ENCODE results near the gene ACTN3. TPM values are rescaled to one million over a fixed set of nuclear protein-coding genes. Genes with fewer than 3 reads are reported as not detected.

The ACTN3 gene
- total and polyA plus RNA-seq, 2 of the 4 experiments (the other 2 are of a cell fraction) = under 0.01 to 0.05 TPM

DNA sequence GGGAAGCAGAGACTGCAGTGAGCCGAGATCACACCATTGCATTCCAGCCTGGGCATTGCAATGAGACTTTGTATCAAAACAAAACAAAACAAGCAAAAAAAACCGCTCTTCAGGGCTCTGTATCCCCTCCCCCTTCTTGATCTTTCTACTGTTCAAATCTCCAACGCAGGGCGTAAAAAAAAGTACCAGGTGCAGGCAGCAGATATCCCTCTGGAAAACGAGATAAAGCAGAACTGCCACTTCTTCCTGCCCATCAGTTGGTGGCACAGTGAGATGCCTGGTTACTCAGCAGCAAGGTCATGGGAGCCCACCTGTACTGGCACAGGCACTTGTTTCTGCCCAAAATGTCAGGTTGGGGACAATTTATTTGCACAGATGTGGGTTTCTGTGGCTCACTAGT lies 57.5 kb downstream of the ACTN3 start:
- H2AK9ac ChIP-seq (replicated peaks; ENCODE audit: low read depth, low read length, poor library complexity) = no peak overlapping the region
- no peak overlapping the region for H4K91ac ChIP-seq (ENCODE audit: insufficient read depth, low read depth, low read length)
- no peak overlapping the region for H2BK20ac ChIP-seq (ENCODE audit: low read depth, low read length)
- H2BK5ac ChIP-seq (ENCODE audit: low read depth, low read length, poor library complexity, severe bottlenecking) = no peak overlapping the region
- H4K8ac ChIP-seq (ENCODE audit: low read depth in 2 of 2, low read length in 2 of 2) = no peak overlapping the region
- WGBS, 2 experiments (ENCODE audit: extremely low coverage in 2 of 2, insufficient read length in 1 of 2) = 80% methylated on average over 2 of the region's 5 CpGs; no CpG with 5 or more reads in 1 of the 2 experiments
- intact Hi-C loops (cut with micrococcal nuclease) = no loop called here
- ChIA-PET CTCF (no interaction called here), POLR2A (ENCODE audit: unreplicated experiment) (no interaction called here)
- peaks cover 33% of the 10 kb centered on the region for H4K20me1 ChIP-seq (ENCODE audit: insufficient read depth, low read length)
- no peaks in the 10 kb centered on the region for H3K9me3 ChIP-seq (ENCODE audit: control insufficient read depth, insufficient read depth, low read length)
- no peak overlapping the region for H2AFZ ChIP-seq (replicated peaks; ENCODE audit: low read length, poor library complexity)
- no peak overlapping the region for H3K27ac ChIP-seq (ENCODE audit: insufficient read depth, low read length)
- H3K18ac ChIP-seq (ENCODE audit: low read depth, low read length) = no peak overlapping the region
- H3K23ac ChIP-seq (ENCODE audit: low read depth, low read length) = no peak overlapping the region
- H3K27me3 ChIP-seq (ENCODE audit: control insufficient read depth, insufficient read depth, low read length) = no peaks in the 10 kb centered on the region
- H3K36me3 ChIP-seq (ENCODE audit: control insufficient read depth, insufficient read depth, low read length) = peaks cover 37% of the 10 kb centered on the region
- no peak overlapping the region for H3K4ac ChIP-seq (ENCODE audit: low read depth, low read length)
- H3K14ac ChIP-seq (replicated peaks; ENCODE audit: low read depth, low read length) = no peak overlapping the region
- no peak overlapping the region for H2AK5ac ChIP-seq (ENCODE audit: low read depth, low read length)
- dilution Hi-C loops (cut with HindIII; ENCODE audit: low sequenced_read_pairs, unreplicated experiment) = no loop called here
- no peak for ATAC-seq (ENCODE audit: low read depth)
- no peak overlapping the region for H2BK15ac ChIP-seq (ENCODE audit: low read depth, low read length)
- in situ Hi-C loops (cut with MboI; ENCODE audit: low sequenced_read_pairs) = no loop called here
- DNase-seq = no peak
- no peak overlapping the region for H3K4me3 ChIP-seq (ENCODE audit: insufficient read depth, low read depth, low read length)
- TF ChIP-seq, protein P1, sequence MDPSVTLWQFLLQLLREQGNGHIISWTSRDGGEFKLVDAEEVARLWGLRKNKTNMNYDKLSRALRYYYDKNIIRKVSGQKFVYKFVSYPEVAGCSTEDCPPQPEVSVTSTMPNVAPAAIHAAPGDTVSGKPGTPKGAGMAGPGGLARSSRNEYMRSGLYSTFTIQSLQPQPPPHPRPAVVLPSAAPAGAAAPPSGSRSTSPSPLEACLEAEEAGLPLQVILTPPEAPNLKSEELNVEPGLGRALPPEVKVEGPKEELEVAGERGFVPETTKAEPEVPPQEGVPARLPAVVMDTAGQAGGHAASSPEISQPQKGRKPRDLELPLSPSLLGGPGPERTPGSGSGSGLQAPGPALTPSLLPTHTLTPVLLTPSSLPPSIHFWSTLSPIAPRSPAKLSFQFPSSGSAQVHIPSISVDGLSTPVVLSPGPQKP (IDR thresholded peaks at IDR 0.05; ENCODE audit: borderline replicate concordance, low read depth, low read length) = no peak
- TF ChIP-seq POLR2A (IDR thresholded peaks at IDR 0.05; ENCODE audit: low read depth, low read length) = no peak
- TF ChIP-seq RFX5 (IDR thresholded peaks at IDR 0.05; ENCODE audit: low read depth, low read length) = no peak
- no peak for TF ChIP-seq RAD21 (IDR thresholded peaks at IDR 0.05; ENCODE audit: low read length)
- no peak for TF ChIP-seq RCOR1 (IDR thresholded peaks at IDR 0.05; ENCODE audit: insufficient replicate concordance, low read length)
- no peak for TF ChIP-seq NFE2L2 (IDR thresholded peaks at IDR 0.05; ENCODE audit: low read depth, low read length)
- TF ChIP-seq CEBPB (IDR thresholded peaks at IDR 0.05; ENCODE audit: low read depth, low read length) = no peak
- no peak for TF ChIP-seq FOS (IDR thresholded peaks at IDR 0.05; ENCODE audit: low read depth, low read length)
- no peak for TF ChIP-seq MXI1 (IDR thresholded peaks at IDR 0.05; ENCODE audit: borderline replicate concordance, low read depth, low read length)
- TF ChIP-seq MAZ (IDR thresholded peaks at IDR 0.05; ENCODE audit: borderline replicate concordance, low read depth, low read length) = no peak
- TF ChIP-seq, protein P2, sequence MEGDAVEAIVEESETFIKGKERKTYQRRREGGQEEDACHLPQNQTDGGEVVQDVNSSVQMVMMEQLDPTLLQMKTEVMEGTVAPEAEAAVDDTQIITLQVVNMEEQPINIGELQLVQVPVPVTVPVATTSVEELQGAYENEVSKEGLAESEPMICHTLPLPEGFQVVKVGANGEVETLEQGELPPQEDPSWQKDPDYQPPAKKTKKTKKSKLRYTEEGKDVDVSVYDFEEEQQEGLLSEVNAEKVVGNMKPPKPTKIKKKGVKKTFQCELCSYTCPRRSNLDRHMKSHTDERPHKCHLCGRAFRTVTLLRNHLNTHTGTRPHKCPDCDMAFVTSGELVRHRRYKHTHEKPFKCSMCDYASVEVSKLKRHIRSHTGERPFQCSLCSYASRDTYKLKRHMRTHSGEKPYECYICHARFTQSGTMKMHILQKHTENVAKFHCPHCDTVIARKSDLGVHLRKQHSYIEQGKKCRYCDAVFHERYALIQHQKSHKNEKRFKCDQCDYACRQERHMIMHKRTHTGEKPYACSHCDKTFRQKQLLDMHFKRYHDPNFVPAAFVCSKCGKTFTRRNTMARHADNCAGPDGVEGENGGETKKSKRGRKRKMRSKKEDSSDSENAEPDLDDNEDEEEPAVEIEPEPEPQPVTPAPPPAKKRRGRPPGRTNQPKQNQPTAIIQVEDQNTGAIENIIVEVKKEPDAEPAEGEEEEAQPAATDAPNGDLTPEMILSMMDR (conservative IDR thresholded peaks at IDR 0.05; ENCODE audit: low read depth, low read length) = no peak
- no peak for TF ChIP-seq CHD1 (IDR thresholded peaks at IDR 0.05; ENCODE audit: low read depth, low read length)
- H2BK120ac ChIP-seq (ENCODE audit: low read depth, low read length) = no peak overlapping the region
- H3K9me1 ChIP-seq (ENCODE audit: insufficient read depth, low read length) = peaks cover 26% of the 10 kb centered on the region; the same call in 1 of the 2 replicates
- no peak overlapping the region for H3K9ac ChIP-seq (ENCODE audit: low read depth, low read length)
- H3K56ac ChIP-seq (ENCODE audit: extremely low read depth, insufficient read depth, low read length) = no peak overlapping the region
- H3K4me2 ChIP-seq (ENCODE audit: low read depth, low read length) = no peak overlapping the region
- H3K4me1 ChIP-seq (ENCODE audit: control insufficient read depth, insufficient read depth, low read length) = peaks cover 12% of the 10 kb centered on the region
- H3K79me1 ChIP-seq (ENCODE audit: low read depth in 1 of 2, low read length in 2 of 2) = peaks cover 5 to 26% of the 10 kb centered on the region in 2 experiments; a peak in 3 of 4 replicates
- BruUV-seq (replicated peaks) = no TSS peak
- H4K5ac ChIP-seq (ENCODE audit: low read depth, low read length) = no peak overlapping the region

Measured in IMR-90 (cell line).